GDM1 (cell line): ENCODE results near the gene ELP4.

Experiments used
- DNase-seq: peaks from one replicate; lab custom pipeline; 2025; lab: John Stamatoyannopoulos, UW

ELP4 gene

GRCh38 chr11:31824879-31825837 is 315.6 kb downstream of the ELP4 start:
- DNase-seq: no peak

- DNase-seq: no peak
These were observed 316.4 kb downstream of the ELP4 start for GRCh38 chr11:31825838-31826484.

GRCh38 chr11:31826536-31827438 is 317.2 kb downstream of the ELP4 start:
- no peak for DNase-seq

DNA sequence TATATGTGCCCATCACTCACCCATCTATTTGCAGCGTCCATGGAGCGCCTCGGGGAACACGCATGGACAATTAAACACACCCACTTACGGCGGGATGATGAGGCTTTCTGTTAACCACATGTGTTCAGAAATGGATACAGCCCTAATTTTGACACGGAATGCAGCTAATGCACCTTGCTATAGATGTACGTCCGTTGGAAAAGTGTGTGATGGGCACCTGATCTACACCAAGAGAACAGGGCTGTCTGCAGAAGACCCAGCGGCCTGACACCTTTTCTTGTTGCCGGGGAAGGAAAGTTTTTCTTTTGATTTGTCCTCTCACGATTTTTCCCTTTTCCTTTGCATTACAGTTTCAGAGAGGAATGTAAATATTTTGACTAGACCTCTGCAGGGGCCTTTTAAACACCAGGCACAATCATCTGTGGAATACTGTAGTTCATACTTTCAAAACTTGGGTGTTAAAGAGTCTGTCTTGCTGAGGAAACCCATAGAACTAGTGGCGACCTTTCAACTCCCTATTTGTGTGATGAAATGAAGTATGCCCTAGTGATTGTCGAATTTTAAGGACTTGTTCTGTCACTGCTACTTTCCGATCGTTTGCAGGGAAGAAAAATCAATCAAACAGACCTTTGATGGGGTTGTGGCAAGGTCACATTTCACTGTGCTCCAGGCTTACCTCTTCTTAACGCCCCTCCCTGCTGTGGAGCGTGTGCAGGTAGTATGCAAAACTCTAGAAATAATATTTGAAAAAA is 318.1 kb downstream of the ELP4 start:
- no peak for DNase-seq

DNA sequence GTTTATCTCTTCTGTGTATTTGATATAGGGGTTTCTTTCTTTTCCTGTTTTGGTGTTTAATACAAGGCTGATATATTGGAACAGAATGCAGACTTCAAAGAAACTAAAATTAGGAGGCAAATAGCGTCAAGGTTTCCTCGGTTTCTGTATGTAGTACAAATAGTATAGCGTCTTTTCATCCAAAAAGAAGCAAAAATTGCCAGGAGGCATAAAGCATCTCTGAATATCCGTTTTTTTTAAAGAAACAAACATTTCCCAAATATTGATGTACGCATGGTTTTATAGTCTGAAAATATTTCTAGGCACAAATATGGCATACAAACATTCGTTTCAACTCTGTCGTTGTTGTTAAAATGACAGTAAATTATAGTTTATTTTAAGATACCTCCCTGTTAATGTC is 318.6 kb downstream of the ELP4 start:
- no peak for DNase-seq

DNA sequence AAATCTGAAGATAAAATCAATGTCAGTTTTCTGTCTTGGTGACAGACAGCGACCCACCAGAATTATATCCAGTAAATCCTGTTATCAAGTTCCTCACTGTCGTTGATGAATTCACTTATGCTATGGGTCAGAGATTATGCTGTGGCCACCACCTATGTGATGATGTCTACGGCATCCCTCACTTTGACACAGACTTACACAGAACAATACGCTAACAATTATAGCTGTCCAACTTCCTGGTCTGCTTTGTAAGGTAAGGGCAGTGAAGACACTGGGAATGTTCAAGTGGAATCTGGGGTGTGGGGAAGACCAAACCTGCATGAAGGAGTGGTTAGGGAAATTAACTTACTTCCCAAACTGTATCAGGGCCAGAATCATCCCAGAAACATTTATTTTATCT is 320.8 kb downstream of the ELP4 start:
- DNase-seq: no peak

- no peak for DNase-seq
These were observed 324.7 kb downstream of the ELP4 start for GRCh38 chr11:31834237-31834636.
